Kidney epithelial cell (primary cell): ENCODE results near the gene BCO1. TPM values are rescaled to one million over a fixed set of nuclear protein-coding genes. Genes with fewer than 3 reads are reported as not detected.

ENCODE experiments used
- DNase-seq: peaks from one replicate; pipeline ENCODE4 v3.0.0-alpha.2; 2010; ENCODE audit warnings: low read depth
- H3K27me3 ChIP-seq: 2 replicates; pipeline ENCODE4 v1.6.0; 2011; ENCODE audit warnings: low read length; ENCODE audit not compliant: control insufficient read depth, insufficient read depth
- H3K36me3 ChIP-seq: 2 replicates; pipeline ENCODE4 v1.5.1; 2011; ENCODE audit warnings: low read length; ENCODE audit not compliant: control insufficient read depth, insufficient read depth
- H3K4me3 ChIP-seq: 2 replicates; pipeline ENCODE4 v1.5.1; 2011; ENCODE audit warnings: low read depth, mild to moderate bottlenecking, control low read depth, low read length
- total RNA-seq: library from RNA; depleted of rRNA; stranded (reverse); fragments of >200 nt; gene quantifications from 2 replicates; pipeline ENCODE4 v1.2.3, GENCODE V29; 2015
- TF ChIP-seq, protein P1 (sequence below): IDR thresholded peaks from 2 replicates; pipeline ENCODE4 v1.5.1; 2011; ENCODE audit warnings: mild to moderate bottlenecking, moderate library complexity, low read length, control low read depth, inconsistent platforms; ENCODE audit not compliant: insufficient read depth, poor library complexity, severe bottlenecking

Gene BCO1
- total RNA-seq, 1 donor from 2014 or later, result 0.13 TPM

GRCh38 chr16:81327447-81328196 is 89.1 kb downstream of the BCO1 start:
- no peak overlapping the region for H3K4me3 ChIP-seq

GRCh38 chr16:81329947-81330346 is 91.5 kb downstream of the BCO1 start:
- Histone ChIP-seq H3K4me3 (no peak overlapping the region), H3K27me3 (no peaks in the 10 kb centered on the region), H3K36me3 (no peaks in the 10 kb centered on the region)
- TF ChIP-seq, protein P1, sequence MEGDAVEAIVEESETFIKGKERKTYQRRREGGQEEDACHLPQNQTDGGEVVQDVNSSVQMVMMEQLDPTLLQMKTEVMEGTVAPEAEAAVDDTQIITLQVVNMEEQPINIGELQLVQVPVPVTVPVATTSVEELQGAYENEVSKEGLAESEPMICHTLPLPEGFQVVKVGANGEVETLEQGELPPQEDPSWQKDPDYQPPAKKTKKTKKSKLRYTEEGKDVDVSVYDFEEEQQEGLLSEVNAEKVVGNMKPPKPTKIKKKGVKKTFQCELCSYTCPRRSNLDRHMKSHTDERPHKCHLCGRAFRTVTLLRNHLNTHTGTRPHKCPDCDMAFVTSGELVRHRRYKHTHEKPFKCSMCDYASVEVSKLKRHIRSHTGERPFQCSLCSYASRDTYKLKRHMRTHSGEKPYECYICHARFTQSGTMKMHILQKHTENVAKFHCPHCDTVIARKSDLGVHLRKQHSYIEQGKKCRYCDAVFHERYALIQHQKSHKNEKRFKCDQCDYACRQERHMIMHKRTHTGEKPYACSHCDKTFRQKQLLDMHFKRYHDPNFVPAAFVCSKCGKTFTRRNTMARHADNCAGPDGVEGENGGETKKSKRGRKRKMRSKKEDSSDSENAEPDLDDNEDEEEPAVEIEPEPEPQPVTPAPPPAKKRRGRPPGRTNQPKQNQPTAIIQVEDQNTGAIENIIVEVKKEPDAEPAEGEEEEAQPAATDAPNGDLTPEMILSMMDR, result no peak
- no peak for DNase-seq

More at GRCh38 chr16:81327447-81328196, 89.1 kb downstream of the BCO1 start:
- H3K27me3 ChIP-seq, result no peaks in the 10 kb centered on the region
- H3K36me3 ChIP-seq, result no peaks in the 10 kb centered on the region
- no peak for DNase-seq
- TF ChIP-seq, protein P1, result no peak

DNA sequence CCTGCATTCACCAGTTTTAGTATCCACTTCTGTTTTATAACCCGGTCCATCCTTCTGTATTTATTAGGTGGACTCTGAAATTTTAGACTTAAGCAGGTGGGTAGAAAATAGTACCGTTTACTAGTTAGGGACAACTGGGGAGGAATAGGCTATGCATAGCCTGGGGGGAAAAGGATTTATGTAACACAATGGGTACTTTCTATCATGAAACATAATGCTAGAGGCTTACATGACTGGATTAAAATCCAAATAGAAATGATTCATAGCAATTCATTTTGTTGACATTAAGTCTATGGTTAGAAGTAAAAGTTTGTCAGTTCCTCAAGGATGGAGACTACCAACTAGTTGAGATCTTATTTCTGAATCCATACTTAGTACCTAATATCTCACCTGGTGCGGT is 94.9 kb downstream of the BCO1 start:
- H3K36me3 ChIP-seq, result no peaks in the 10 kb centered on the region
- TF ChIP-seq, protein P1, result no peak
- no peak overlapping the region for H3K4me3 ChIP-seq
- no peaks in the 10 kb centered on the region for H3K27me3 ChIP-seq
- DNase-seq, result no peak

- Histone ChIP-seq H3K36me3 (no peaks in the 10 kb centered on the region), H3K27me3 (no peaks in the 10 kb centered on the region), H3K4me3 (no peak overlapping the region)
- TF ChIP-seq, protein P1, result no peak
- DNase-seq, result no peak
Observed at GRCh38 chr16:81335669-81336068, 97.2 kb downstream of the BCO1 start.

- no peak for DNase-seq
- TF ChIP-seq, protein P1, result no peak
- H3K4me3 ChIP-seq, result no peak overlapping the region
- no peaks in the 10 kb centered on the region for H3K27me3 ChIP-seq
- H3K36me3 ChIP-seq, result no peaks in the 10 kb centered on the region
Observed at GRCh38 chr16:81337097-81337496, 98.6 kb downstream of the BCO1 start.

Other genes starting within 250 kb of the BCO1 start
- gene CMC2, start 231.8 kb upstream of the BCO1 start, total RNA-seq, result 46.6 and 52.0 TPM in 2 replicates
- gene CENPN, start 231.5 kb upstream of the BCO1 start, total RNA-seq, result 7.0 and 11.0 TPM in 2 replicates
- gene ATMIN, start 202.8 kb upstream of the BCO1 start, total RNA-seq, result 40.3 and 43.5 TPM in 2 replicates
- 2.1 and 3.1 TPM in 2 replicates for gene C16orf46, start 161.5 kb upstream of the BCO1 start, total RNA-seq
- 27.6 and 34.0 TPM in 2 replicates for gene GCSH, start 142.3 kb upstream of the BCO1 start, total RNA-seq
- gene GAN, start 76.3 kb downstream of the BCO1 start, total RNA-seq, result 9.7 and 12.5 TPM in 2 replicates
- 27.7 and 41.6 TPM in 2 replicates for gene CMIP, start 206.1 kb downstream of the BCO1 start, total RNA-seq